Activated naive CD8-positive, alpha-beta T cell treated with anti-CD3 and anti-CD28 coated beads for 36 hours (primary cell): ENCODE data around the gene LRMDA. TPM values are rescaled to one million over a fixed set of nuclear protein-coding genes. Genes with fewer than 3 reads are reported as not detected.
"Not testable (repeated sequence)": the region's sequence is repeated elsewhere in the genome, so short reads cannot be mapped to it uniquely, and the experiment has no call there.

Experiments used
- DNase-seq: peaks from one replicate; pipeline ENCODE4 v3.0.0; 2021
- H3K27ac Mint-ChIP-seq: one replicate; pipeline ENCODE4 v1.8.0; 2022; ENCODE audit warnings: mild to moderate bottlenecking, moderate library complexity, mixed read lengths
- H3K27me3 Mint-ChIP-seq: one replicate; pipeline ENCODE4 v1.8.0; 2022; ENCODE audit warnings: mild to moderate bottlenecking, mixed read lengths
- H3K36me3 Mint-ChIP-seq: one replicate; pipeline ENCODE4 v1.8.0; 2021; ENCODE audit warnings: mild to moderate bottlenecking, mixed read lengths
- H3K4me1 Mint-ChIP-seq: one replicate; pipeline ENCODE4 v1.8.0; 2021; ENCODE audit warnings: mixed read lengths
- H3K4me3 Mint-ChIP-seq: one replicate; pipeline ENCODE4 v1.8.0; 2022; ENCODE audit warnings: mild to moderate bottlenecking, moderate library complexity, mixed read lengths
- H3K9me3 Mint-ChIP-seq: one replicate; pipeline ENCODE4 v1.8.0; 2022; ENCODE audit warnings: mixed read lengths
- total RNA-seq, 2 experiments: library from RNA; stranded (reverse); gene quantifications; one replicate each; pipeline ENCODE4 v1.2.3, GENCODE V29; 2021

The LRMDA gene
- total RNA-seq, 2 experiments from 2014 or later: not detected

GRCh38 chr10:75505840-75506506 is 74.5 kb downstream of the LRMDA start:
- H3K27ac Mint-ChIP-seq: no peak overlapping the region
- no peaks in the 10 kb centered on the region for H3K4me1 Mint-ChIP-seq
- no peak for DNase-seq
- H3K4me3 Mint-ChIP-seq: no peak overlapping the region
- H3K9me3 Mint-ChIP-seq: no peaks in the 10 kb centered on the region
- no peaks in the 10 kb centered on the region for H3K36me3 Mint-ChIP-seq
- peaks cover 4% of the 10 kb centered on the region for H3K27me3 Mint-ChIP-seq

GRCh38 chr10:75506930-75507329 is 75.5 kb downstream of the LRMDA start:
- no peaks in the 10 kb centered on the region for H3K36me3 Mint-ChIP-seq
- no peak overlapping the region for H3K27ac Mint-ChIP-seq
- H3K4me1 Mint-ChIP-seq: no peaks in the 10 kb centered on the region
- no peak for DNase-seq
- no peaks in the 10 kb centered on the region for H3K9me3 Mint-ChIP-seq
- H3K4me3 Mint-ChIP-seq: no peak overlapping the region
- H3K27me3 Mint-ChIP-seq: peaks cover 4% of the 10 kb centered on the region

GRCh38 chr10:75507469-75507868 is 76.0 kb downstream of the LRMDA start:
- no peak for DNase-seq
- H3K4me1 Mint-ChIP-seq: no peaks in the 10 kb centered on the region
- H3K4me3 Mint-ChIP-seq: no peak overlapping the region
- peaks cover 7% of the 10 kb centered on the region for H3K27me3 Mint-ChIP-seq
- H3K9me3 Mint-ChIP-seq: no peaks in the 10 kb centered on the region
- H3K36me3 Mint-ChIP-seq: no peaks in the 10 kb centered on the region
- no peak overlapping the region for H3K27ac Mint-ChIP-seq

- Mint-ChIP-seq H3K9me3 (no peaks in the 10 kb centered on the region), H3K27me3 (peaks cover 9% of the 10 kb centered on the region), H3K27ac (no peak overlapping the region), H3K4me1 (no peaks in the 10 kb centered on the region), H3K4me3 (no peak overlapping the region), H3K36me3 (no peaks in the 10 kb centered on the region)
- no peak for DNase-seq
Observed at GRCh38 chr10:75508239-75508813, 76.9 kb downstream of the LRMDA start.

GRCh38 chr10:75508814-75509306 is 77.4 kb downstream of the LRMDA start:
- Mint-ChIP-seq H3K36me3 (no peaks in the 10 kb centered on the region), H3K4me1 (no peaks in the 10 kb centered on the region)

GRCh38 chr10:75509706-75510105 is 78.3 kb downstream of the LRMDA start:
- Mint-ChIP-seq H3K9me3 (no peaks in the 10 kb centered on the region), H3K27me3 (peaks cover 9% of the 10 kb centered on the region), H3K4me3 (no peak overlapping the region), H3K36me3 (no peaks in the 10 kb centered on the region), H3K27ac (no peak overlapping the region), H3K4me1 (no peaks in the 10 kb centered on the region)
- no peak for DNase-seq

More at GRCh38 chr10:75508814-75509306, 77.4 kb downstream of the LRMDA start:
- Mint-ChIP-seq H3K27me3 (peaks cover 9% of the 10 kb centered on the region), H3K27ac (no peak overlapping the region), H3K4me3 (no peak overlapping the region), H3K9me3 (no peaks in the 10 kb centered on the region)
- no peak for DNase-seq

- no peak for DNase-seq
- no peak overlapping the region for H3K27ac Mint-ChIP-seq
- H3K9me3 Mint-ChIP-seq: peaks cover 5% of the 10 kb centered on the region
- no peak overlapping the region for H3K4me3 Mint-ChIP-seq
- H3K36me3 Mint-ChIP-seq: peaks cover 3% of the 10 kb centered on the region
- peaks cover 12% of the 10 kb centered on the region for H3K27me3 Mint-ChIP-seq
- no peaks in the 10 kb centered on the region for H3K4me1 Mint-ChIP-seq
Observed at GRCh38 chr10:75511011-75511410, 79.6 kb downstream of the LRMDA start.

GRCh38 chr10:75512203-75512933 is 80.9 kb downstream of the LRMDA start:
- H3K27ac Mint-ChIP-seq: no peak overlapping the region
- peaks cover 17% of the 10 kb centered on the region for H3K27me3 Mint-ChIP-seq
- H3K4me3 Mint-ChIP-seq: no peak overlapping the region
- no peak for DNase-seq
- H3K4me1 Mint-ChIP-seq: no peaks in the 10 kb centered on the region
- peaks cover 3% of the 10 kb centered on the region for H3K36me3 Mint-ChIP-seq
- H3K9me3 Mint-ChIP-seq: peaks cover 7% of the 10 kb centered on the region

GRCh38 chr10:75513292-75513885 is 82.0 kb downstream of the LRMDA start:
- Mint-ChIP-seq H3K27me3 (peaks cover 19% of the 10 kb centered on the region), H3K27ac (no peak overlapping the region), H3K9me3 (peaks cover 10% of the 10 kb centered on the region), H3K4me3 (no peak overlapping the region), H3K36me3 (peaks cover 3% of the 10 kb centered on the region), H3K4me1 (no peaks in the 10 kb centered on the region)
- DNase-seq: no peak

GRCh38 chr10:75514830-75515229 is 83.4 kb downstream of the LRMDA start:
- peaks cover 10% of the 10 kb centered on the region for H3K9me3 Mint-ChIP-seq
- H3K4me1 Mint-ChIP-seq: no peaks in the 10 kb centered on the region
- H3K27me3 Mint-ChIP-seq: peaks cover 30% of the 10 kb centered on the region
- no peak overlapping the region for H3K4me3 Mint-ChIP-seq
- no peak for DNase-seq
- H3K36me3 Mint-ChIP-seq: peaks cover 3% of the 10 kb centered on the region
- H3K27ac Mint-ChIP-seq: no peak overlapping the region

GRCh38 chr10:75516154-75516553 is 84.7 kb downstream of the LRMDA start:
- H3K9me3 Mint-ChIP-seq, DNase-seq, H3K4me1 Mint-ChIP-seq, H3K4me3 Mint-ChIP-seq, H3K27ac Mint-ChIP-seq, H3K36me3 Mint-ChIP-seq: not testable (repeated sequence)
- H3K27me3 Mint-ChIP-seq: peaks cover 36% of the 10 kb centered on the region

- not testable (repeated sequence) for DNase-seq, H3K27ac Mint-ChIP-seq, H3K36me3 Mint-ChIP-seq, H3K9me3 Mint-ChIP-seq, H3K4me3 Mint-ChIP-seq, H3K4me1 Mint-ChIP-seq
- H3K27me3 Mint-ChIP-seq: peaks cover 32% of the 10 kb centered on the region
Observed at GRCh38 chr10:75519213-75519612, 87.8 kb downstream of the LRMDA start.

- H3K4me3 Mint-ChIP-seq: not testable (repeated sequence)
- peaks cover 38% of the 10 kb centered on the region for H3K27me3 Mint-ChIP-seq
Observed at GRCh38 chr10:75521194-75521829, 89.9 kb downstream of the LRMDA start.

GRCh38 chr10:75525067-75525466 is 93.6 kb downstream of the LRMDA start:
- peaks cover 28% of the 10 kb centered on the region for H3K27me3 Mint-ChIP-seq
- DNase-seq: no peak
- H3K9me3 Mint-ChIP-seq: no peaks in the 10 kb centered on the region
- H3K27ac Mint-ChIP-seq: no peak overlapping the region
- H3K36me3 Mint-ChIP-seq: no peaks in the 10 kb centered on the region
- no peak overlapping the region for H3K4me3 Mint-ChIP-seq
- H3K4me1 Mint-ChIP-seq: no peaks in the 10 kb centered on the region

More at GRCh38 chr10:75521194-75521829, 89.9 kb downstream of the LRMDA start:
- not testable (repeated sequence) for H3K4me1 Mint-ChIP-seq, H3K36me3 Mint-ChIP-seq, H3K9me3 Mint-ChIP-seq, H3K27ac Mint-ChIP-seq, DNase-seq

GRCh38 chr10:75525646-75526045 is 94.2 kb downstream of the LRMDA start:
- Mint-ChIP-seq H3K4me1 (no peaks in the 10 kb centered on the region), H3K9me3 (no peaks in the 10 kb centered on the region), H3K36me3 (no peaks in the 10 kb centered on the region), H3K27me3 (peaks cover 22% of the 10 kb centered on the region), H3K27ac (no peak overlapping the region), H3K4me3 (no peak overlapping the region)
- DNase-seq: no peak
